ENCODE results near the gene HOXC10. TPM values are rescaled to one million over a fixed set of nuclear protein-coding genes. Genes with fewer than 3 reads are reported as not detected.

HOXC10 gene
- total RNA-seq, 6 experiments from 2014 or later = 0.33 to 1.4 (median 1.3) TPM; not detected in 1

- TF ChIP-seq CTCF (IDR thresholded peaks at IDR 0.05) = no peak
- no peak for DNase-seq
- Mint-ChIP-seq H3K9me3 (no peaks in the 10 kb centered on the region), H3K4me3 (peak overlapping the region; percentile 56), H3K27ac (no peak overlapping the region; the same call in 1 of the 2 replicates), H3K27me3 (ENCODE audit: insufficient read depth) (peaks cover 56% of the 10 kb centered on the region), H3K4me1 (ENCODE audit: low read depth) (peaks cover 14% of the 10 kb centered on the region), H3K36me3 (ENCODE audit: low read depth) (no peaks in the 10 kb centered on the region)
Measured at GRCh38 chr12:54019924-54020590, 35.1 kb downstream of the HOXC10 start.

- TF ChIP-seq CTCF (IDR thresholded peaks at IDR 0.05) = no peak
- Mint-ChIP-seq H3K27ac (no peak overlapping the region), H3K27me3 (ENCODE audit: insufficient read depth) (peaks cover 55% of the 10 kb centered on the region), H3K4me3 (no peak overlapping the region), H3K36me3 (ENCODE audit: low read depth) (no peaks in the 10 kb centered on the region), H3K9me3 (no peaks in the 10 kb centered on the region), H3K4me1 (ENCODE audit: low read depth) (peaks cover 17% of the 10 kb centered on the region)
- DNase-seq = no peak
Measured at GRCh38 chr12:54020591-54021405, 35.9 kb downstream of the HOXC10 start.

GRCh38 chr12:54021432-54022013 lies 36.6 kb downstream of the HOXC10 start:
- Mint-ChIP-seq H3K9me3 (no peaks in the 10 kb centered on the region), H3K4me1 (ENCODE audit: low read depth) (peaks cover 22% of the 10 kb centered on the region), H3K27ac (no peak overlapping the region), H3K36me3 (ENCODE audit: low read depth) (no peaks in the 10 kb centered on the region), H3K27me3 (ENCODE audit: insufficient read depth) (peaks cover 62% of the 10 kb centered on the region), H3K4me3 (no peak overlapping the region)
- no peak for DNase-seq
- TF ChIP-seq CTCF (IDR thresholded peaks at IDR 0.05) = no peak; the same call in 1 of the 2 replicates

GRCh38 chr12:54022960-54023884 lies 38.3 kb downstream of the HOXC10 start:
- H3K27me3 Mint-ChIP-seq (ENCODE audit: insufficient read depth) = peaks cover 63% of the 10 kb centered on the region
- no peaks in the 10 kb centered on the region for H3K36me3 Mint-ChIP-seq (ENCODE audit: low read depth)
- no peak overlapping the region for H3K4me3 Mint-ChIP-seq
- TF ChIP-seq CTCF (IDR thresholded peaks at IDR 0.05) = no peak
- H3K4me1 Mint-ChIP-seq (ENCODE audit: low read depth) = peaks cover 14% of the 10 kb centered on the region
- no peak overlapping the region for H3K27ac Mint-ChIP-seq
- DNase-seq = no peak
- no peaks in the 10 kb centered on the region for H3K9me3 Mint-ChIP-seq

- no peak for DNase-seq
- H3K36me3 Mint-ChIP-seq (ENCODE audit: low read depth) = no peaks in the 10 kb centered on the region
- peaks cover 69% of the 10 kb centered on the region for H3K27me3 Mint-ChIP-seq (ENCODE audit: insufficient read depth)
- H3K4me3 Mint-ChIP-seq = no peak overlapping the region
- H3K27ac Mint-ChIP-seq = no peak overlapping the region
- no peaks in the 10 kb centered on the region for H3K9me3 Mint-ChIP-seq
- TF ChIP-seq CTCF (IDR thresholded peaks at IDR 0.05) = no peak
- peaks cover 14% of the 10 kb centered on the region for H3K4me1 Mint-ChIP-seq (ENCODE audit: low read depth)
Measured at GRCh38 chr12:54024127-54024526, 39.2 kb downstream of the HOXC10 start.

Data from HFFc6 (cell line).